GM12864 (cell line): ENCODE data around the gene SAMD14.

Source experiments
- DNase-seq: peaks from one replicate; pipeline ENCODE4 v3.0.0-alpha.2; 2011; ENCODE audit warnings: low read depth
- H3K4me3 ChIP-seq: 2 replicates; pipeline ENCODE4 v1.5.1; 2011; ENCODE audit warnings: mild to moderate bottlenecking, low read depth, low read length, control low read depth
- CTCF ChIP-seq: IDR thresholded peaks from 2 replicates; pipeline ENCODE4 v1.5.1; 2011; ENCODE audit warnings: low read depth, mild to moderate bottlenecking, moderate library complexity, low read length, control low read depth, inconsistent platforms; ENCODE audit errors: missing control alignments

SAMD14 gene

DNA sequence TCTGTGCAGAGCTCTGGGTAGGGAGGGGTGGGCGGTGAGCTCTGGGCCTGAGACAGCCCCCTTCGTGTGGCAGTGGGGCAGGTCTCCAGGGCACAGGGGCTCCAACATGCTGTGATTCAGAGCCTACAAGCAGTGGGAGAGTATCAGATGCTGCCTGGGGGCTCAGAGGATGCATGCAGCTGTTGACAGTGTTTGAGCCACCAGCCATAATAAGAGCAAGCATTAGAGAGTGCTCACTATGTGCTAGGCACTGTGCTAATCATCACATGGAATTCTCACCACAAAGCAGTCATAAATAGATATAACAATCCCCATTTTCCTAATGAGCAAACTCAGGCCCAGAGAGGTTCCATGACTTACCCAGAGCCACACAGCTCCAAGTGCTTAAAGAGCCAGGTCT lies 26.7 kb downstream of the SAMD14 start:
- TF ChIP-seq CTCF = no peak
- no peak for DNase-seq
- no peak overlapping the region for H3K4me3 ChIP-seq

DNA sequence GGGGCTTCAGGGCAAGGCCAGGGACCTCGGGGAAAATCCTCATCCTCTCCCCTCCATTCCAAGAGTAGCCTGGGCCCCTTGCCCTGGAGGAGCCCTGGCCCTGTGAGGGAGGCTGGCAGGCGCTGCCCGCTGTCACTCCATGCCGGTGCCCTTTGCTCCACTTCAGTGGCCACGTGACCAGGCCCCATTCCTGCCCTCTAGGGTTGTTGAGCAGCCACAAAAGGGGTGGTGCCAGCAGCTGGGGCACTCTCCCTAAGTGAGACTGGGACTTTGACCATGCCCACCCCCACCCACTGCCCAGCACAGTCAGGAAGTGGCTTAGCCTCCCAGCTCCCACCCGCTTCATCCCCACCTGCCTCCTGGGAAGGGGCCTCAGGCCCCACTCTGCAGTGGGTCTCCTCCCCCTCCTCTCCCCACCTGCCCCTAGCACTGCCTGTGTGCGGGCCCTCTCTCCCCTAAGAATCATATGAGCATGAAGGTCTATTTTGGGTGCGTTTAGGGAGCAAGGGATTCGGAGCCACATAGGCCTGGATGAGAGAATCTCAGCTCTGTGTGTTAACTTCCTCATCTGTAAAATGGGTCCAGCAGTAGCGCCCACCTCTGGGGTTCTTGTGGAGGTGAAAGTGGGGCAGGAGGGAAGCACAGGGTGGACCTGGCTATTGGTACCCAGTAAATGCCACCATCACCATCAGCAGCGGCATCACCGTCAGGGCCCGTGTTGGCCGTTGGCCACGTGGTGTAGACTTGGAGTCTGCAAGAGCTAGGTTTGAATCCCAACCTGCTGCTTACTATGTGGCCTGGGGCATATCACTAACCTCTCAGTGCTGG lies 27.6 kb downstream of the SAMD14 start:
- DNase-seq = no peak
- H3K4me3 ChIP-seq = no peak overlapping the region
- TF ChIP-seq CTCF = no peak

DNA sequence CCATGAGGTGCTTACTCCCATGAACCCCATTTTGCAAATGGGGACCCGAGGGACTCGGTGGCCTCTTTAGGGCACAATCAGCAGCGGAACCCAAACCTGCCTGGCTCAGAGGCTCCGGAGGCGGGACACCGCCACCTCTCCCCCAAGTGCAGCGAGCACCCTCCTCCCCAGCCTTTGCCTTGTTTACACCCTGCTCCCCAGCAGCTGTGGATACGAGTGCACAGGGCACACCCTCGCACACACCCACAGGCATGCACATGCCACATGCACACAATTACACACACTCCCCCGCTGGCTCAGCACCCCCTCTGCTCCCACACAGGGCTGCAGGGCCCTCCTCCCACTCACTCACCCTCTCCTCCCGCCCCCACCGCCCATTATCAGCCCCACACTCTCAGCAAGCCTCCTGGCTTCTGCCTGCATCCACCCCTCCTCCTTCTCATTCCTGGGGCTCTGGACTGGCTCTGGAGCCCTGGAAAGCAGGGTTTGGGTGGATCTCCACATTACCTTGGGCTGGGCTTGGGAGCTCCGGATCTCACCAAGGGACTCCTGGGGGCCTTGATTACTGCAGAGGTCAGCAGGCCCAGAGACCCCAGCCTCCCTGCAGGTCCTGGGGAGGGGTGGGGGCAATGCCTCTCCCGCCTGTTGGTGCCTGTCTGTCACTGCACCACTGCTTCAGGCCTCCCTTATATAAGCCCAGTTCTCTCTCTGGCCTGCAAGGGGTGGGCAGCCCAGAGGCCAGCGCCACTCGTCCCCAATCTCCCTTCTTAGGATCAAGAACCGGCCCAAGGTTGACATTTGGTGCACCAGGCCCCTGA lies 28.4 kb downstream of the SAMD14 start:
- TF ChIP-seq CTCF = no peak
- DNase-seq = no peak
- no peak overlapping the region for H3K4me3 ChIP-seq

GRCh38 chr17:50100921-50101345 lies 29.0 kb downstream of the SAMD14 start:
- TF ChIP-seq CTCF = no peak
- H3K4me3 ChIP-seq = no peak overlapping the region
- no peak for DNase-seq

- TF ChIP-seq CTCF = no peak
- no peak for DNase-seq
- H3K4me3 ChIP-seq = no peak overlapping the region
These were observed 29.5 kb downstream of the SAMD14 start for GRCh38 chr17:50100480-50100883.

DNA sequence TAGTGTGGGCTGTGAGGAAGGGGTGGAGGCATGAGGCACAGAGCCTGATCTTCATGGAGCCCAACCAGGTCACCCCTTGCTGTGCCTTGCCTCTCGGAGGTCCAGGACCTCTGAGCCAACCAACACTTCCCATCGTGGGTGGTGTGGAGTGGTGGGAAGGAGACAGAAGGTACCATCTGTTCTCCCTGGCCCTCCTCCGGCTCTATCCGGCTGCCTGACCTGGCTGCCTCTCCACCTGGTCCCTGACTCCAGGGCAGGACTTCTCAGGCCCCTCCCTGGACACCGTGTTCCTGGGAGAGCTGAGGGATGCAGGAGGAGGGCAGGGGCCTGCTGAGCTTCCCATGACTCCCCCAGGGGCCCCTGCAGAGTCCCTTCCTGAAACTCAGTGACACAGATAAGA lies 31.0 kb downstream of the SAMD14 start:
- TF ChIP-seq CTCF = no peak
- no peak for DNase-seq
- H3K4me3 ChIP-seq = no peak overlapping the region
